ENCODE data around the gene TNKS1BP1.
"Not testable (repeated sequence)": the region's sequence is repeated elsewhere in the genome, so short reads cannot be mapped to it uniquely, and the experiment has no call there.

Gene TNKS1BP1

DNA sequence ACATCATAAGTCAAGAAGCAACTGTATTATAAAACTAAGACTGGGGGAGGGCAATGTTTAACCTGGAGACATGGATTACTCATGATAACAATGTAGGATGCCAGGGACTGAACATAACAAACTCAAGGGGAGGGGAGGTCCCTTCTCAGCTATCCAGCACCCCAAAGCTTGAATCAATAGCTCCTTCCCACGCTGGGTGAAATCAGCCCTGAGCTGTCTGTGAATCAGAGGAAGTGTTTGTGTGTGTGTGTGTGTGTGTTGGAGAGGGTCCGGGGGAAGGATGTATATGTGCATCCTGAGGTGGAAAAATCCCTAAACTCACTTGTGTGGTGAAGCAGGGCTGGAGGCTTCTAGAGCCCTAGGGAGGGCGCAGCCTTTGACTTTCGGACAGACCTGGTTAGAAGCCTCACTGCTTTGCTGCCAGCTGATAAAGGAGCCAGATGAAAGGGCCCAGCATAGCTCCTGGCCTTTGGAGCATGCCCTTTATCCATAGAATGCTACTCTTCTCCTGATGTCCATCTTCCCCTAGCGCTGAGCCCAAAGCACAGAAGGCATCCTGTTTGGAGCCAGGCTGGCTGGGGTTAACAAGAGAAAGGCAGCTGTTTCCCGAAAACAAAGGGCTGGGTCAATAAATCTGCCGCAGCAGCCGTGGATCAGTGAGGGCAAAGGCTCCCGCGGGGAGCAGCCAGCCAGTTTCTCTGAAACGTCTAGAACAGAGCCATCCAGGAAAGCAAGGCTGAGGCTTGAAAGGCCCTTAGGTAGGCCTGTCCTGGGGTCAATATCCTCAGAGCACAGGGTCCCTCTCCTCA, 35.8 kb downstream of the TNKS1BP1 start:
- H3K27ac Mint-ChIP-seq: peak overlapping the region; percentile 51 to 70 (median 56)
- peaks cover 54% of the 10 kb centered on the region for H3K4me1 Mint-ChIP-seq
- TF ChIP-seq, protein P1, sequence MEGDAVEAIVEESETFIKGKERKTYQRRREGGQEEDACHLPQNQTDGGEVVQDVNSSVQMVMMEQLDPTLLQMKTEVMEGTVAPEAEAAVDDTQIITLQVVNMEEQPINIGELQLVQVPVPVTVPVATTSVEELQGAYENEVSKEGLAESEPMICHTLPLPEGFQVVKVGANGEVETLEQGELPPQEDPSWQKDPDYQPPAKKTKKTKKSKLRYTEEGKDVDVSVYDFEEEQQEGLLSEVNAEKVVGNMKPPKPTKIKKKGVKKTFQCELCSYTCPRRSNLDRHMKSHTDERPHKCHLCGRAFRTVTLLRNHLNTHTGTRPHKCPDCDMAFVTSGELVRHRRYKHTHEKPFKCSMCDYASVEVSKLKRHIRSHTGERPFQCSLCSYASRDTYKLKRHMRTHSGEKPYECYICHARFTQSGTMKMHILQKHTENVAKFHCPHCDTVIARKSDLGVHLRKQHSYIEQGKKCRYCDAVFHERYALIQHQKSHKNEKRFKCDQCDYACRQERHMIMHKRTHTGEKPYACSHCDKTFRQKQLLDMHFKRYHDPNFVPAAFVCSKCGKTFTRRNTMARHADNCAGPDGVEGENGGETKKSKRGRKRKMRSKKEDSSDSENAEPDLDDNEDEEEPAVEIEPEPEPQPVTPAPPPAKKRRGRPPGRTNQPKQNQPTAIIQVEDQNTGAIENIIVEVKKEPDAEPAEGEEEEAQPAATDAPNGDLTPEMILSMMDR (IDR thresholded peaks at IDR 0.05; ENCODE audit: unreplicated experiment in 3 of 3): no peak
- peaks cover 12% of the 10 kb centered on the region for H3K27me3 Mint-ChIP-seq (ENCODE audit: low read depth)
- H3K9me3 Mint-ChIP-seq: no peaks in the 10 kb centered on the region
- H3K4me3 Mint-ChIP-seq: no peak overlapping the region
- H3K36me3 Mint-ChIP-seq (ENCODE audit: low read depth): no peaks in the 10 kb centered on the region

DNA sequence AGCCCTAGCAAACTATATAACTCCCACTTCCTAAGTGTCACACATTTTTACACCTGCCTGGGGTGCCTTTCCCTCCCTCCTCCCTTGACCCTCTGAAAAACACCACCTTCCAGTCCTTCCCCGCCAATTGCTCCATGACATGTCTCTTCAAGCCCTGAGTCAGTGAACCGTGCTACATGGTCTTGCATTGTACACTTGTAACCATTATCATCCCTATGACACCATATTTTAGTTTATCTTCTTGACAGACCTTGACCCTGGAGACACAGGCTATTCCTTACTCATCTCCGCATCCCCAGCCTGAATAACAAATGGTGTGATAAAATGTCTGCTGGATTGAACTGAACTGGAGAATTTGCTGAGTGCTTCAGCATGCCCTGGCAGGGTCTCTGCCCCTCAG, 36.9 kb downstream of the TNKS1BP1 start:
- no peak overlapping the region for H3K27ac Mint-ChIP-seq
- H3K36me3 Mint-ChIP-seq (ENCODE audit: low read depth): no peaks in the 10 kb centered on the region
- no peaks in the 10 kb centered on the region for H3K9me3 Mint-ChIP-seq
- H3K27me3 Mint-ChIP-seq (ENCODE audit: low read depth): peaks cover 4% of the 10 kb centered on the region
- H3K4me3 Mint-ChIP-seq: no peak overlapping the region
- TF ChIP-seq, protein P1 (IDR thresholded peaks at IDR 0.05; ENCODE audit: unreplicated experiment in 3 of 3): no peak
- peaks cover 55% of the 10 kb centered on the region for H3K4me1 Mint-ChIP-seq

DNA sequence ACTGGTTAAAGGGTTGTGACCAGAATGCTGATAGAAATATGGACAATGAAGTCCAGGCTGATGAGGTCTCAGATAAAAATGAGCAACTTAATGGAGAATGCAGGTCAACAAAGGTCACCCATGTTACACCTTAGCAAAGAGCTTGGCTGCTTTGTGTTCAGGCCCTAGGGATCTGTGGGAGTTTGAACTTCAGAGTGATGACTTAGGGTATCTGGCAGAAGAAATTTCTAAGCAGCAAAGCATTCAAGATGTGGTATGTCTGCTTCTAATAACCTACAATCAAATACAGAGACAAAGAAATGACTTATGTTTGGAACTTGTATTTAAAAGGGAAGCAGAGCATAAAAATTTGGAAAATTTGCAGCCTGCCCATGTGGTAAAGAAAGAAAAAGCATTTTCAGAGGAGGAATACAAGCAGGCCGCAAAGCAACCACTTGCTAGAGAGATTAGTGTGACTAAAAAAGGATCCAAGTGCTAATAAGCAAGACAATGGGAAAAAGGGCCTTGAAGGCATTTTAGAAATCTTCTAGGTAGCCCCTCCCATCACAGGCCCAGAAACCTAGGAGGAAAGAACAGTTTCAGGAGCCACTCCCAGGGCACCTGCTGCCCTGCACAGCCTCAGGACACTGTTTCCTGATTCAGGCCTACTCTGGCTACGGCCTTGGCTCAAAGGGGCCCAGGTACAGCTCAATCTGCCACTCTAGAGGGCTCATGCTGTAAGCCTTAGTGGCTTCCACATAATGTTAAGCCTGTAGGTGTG, 41.3 kb downstream of the TNKS1BP1 start:
- Mint-ChIP-seq H3K9me3 (no peaks in the 10 kb centered on the region), H3K27ac (peak overlapping the region; percentile 65 to 83 (median 77)), H3K27me3 (ENCODE audit: low read depth) (peaks cover 4% of the 10 kb centered on the region), H3K36me3 (ENCODE audit: low read depth) (no peaks in the 10 kb centered on the region), H3K4me3 (no peak overlapping the region), H3K4me1 (peaks cover 37% of the 10 kb centered on the region)
- TF ChIP-seq, protein P1 (IDR thresholded peaks at IDR 0.05; ENCODE audit: unreplicated experiment in 3 of 3): no peak

DNA sequence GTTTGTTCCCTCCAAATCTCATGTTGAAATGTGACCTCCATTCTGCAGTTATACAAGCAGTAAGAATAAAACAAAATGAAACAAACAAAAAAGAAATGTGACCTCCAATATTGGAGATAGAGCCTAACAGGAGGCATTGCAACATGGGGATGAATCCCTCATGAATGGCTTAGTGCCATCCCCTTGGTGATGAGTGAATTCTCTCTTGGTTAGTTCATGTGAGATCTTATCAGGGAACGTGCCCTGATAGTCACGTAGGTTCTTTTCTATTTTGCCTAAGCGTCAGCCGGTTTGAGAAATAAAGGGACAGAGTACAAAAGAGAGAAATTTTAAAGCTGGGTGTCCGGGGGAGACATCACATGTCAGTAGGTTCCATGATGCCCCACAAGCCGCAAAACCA, 43.2 kb downstream of the TNKS1BP1 start:
- not testable (repeated sequence) for H3K27me3 Mint-ChIP-seq (ENCODE audit: low read depth); H3K4me3 Mint-ChIP-seq; H3K27ac Mint-ChIP-seq; H3K9me3 Mint-ChIP-seq; H3K36me3 Mint-ChIP-seq (ENCODE audit: low read depth)
- H3K4me1 Mint-ChIP-seq: peaks cover 45% of the 10 kb centered on the region

DNA sequence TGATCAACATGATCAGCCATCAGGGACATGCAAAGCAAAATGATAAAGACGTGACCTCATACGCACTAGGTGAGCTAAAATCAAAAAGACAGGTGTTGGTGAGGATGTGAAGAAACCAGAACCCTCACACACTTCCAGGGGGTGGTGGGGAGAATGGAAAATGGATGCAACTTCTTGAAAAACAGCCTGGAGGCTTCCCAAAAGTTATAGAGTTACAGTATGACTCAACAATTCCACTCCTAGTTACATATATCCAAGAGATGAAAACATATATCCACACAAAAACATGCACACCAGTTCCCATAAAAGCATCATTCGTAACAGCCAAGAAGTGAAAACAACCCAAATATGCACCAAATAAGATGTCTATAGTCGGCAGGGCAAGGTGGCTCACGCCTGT, 45.6 kb downstream of the TNKS1BP1 start:
- H3K36me3 Mint-ChIP-seq (ENCODE audit: low read depth): no peaks in the 10 kb centered on the region
- H3K27me3 Mint-ChIP-seq (ENCODE audit: low read depth): no peaks in the 10 kb centered on the region
- H3K27ac Mint-ChIP-seq: peak overlapping the region; percentile 4 to 83 (median 58)
- peak overlapping the region in 1 of 3 experiments; percentile 6 for H3K4me3 Mint-ChIP-seq
- peaks cover 42% of the 10 kb centered on the region for H3K4me1 Mint-ChIP-seq
- TF ChIP-seq, protein P1 (IDR thresholded peaks at IDR 0.05; ENCODE audit: unreplicated experiment in 3 of 3): no peak
- no peaks in the 10 kb centered on the region for H3K9me3 Mint-ChIP-seq

DNA sequence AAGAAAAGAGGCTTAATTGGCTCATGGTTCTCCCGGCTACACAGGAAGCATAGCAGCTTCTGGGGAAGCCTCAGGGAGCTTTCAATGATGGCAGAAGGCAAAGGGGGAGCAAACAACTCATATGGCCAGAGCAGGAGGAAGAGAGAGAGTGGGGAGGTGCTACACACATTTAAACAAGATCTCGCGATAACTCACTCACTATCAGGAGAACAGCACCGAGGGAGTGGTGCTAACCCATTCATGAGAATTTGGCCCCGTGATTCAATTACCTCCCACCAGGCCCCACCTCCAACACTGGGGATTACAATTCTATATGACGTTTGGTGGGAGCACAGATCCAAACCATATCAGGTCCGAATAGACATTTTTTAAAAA, 46.0 kb downstream of the TNKS1BP1 start:
- Mint-ChIP-seq H3K4me3 (no peak overlapping the region), H3K9me3 (no peaks in the 10 kb centered on the region), H3K27ac (peak overlapping the region; percentile 4 to 83 (median 58)), H3K36me3 (ENCODE audit: low read depth) (no peaks in the 10 kb centered on the region), H3K4me1 (peaks cover 42% of the 10 kb centered on the region), H3K27me3 (ENCODE audit: low read depth) (no peaks in the 10 kb centered on the region)
- TF ChIP-seq, protein P1 (IDR thresholded peaks at IDR 0.05; ENCODE audit: unreplicated experiment in 3 of 3): no peak

Measured in nephron (organoid).